GM13977 (cell line): ENCODE measurements around the gene ANKHD1.
"Not testable (repeated sequence)": the region's sequence is repeated elsewhere in the genome, so short reads cannot be mapped to it uniquely, and the experiment has no call there.

Source experiments
- DNase-seq: peaks from one replicate; pipeline ENCODE4 v3.0.0; 2012; ENCODE audit warnings: low spot score
- CTCF ChIP-seq: IDR thresholded peaks from 2 replicates; pipeline ENCODE4 v1.5.1; 2012; ENCODE audit warnings: mild to moderate bottlenecking, control low read depth; ENCODE audit not compliant: insufficient read depth; ENCODE audit errors: extremely low read depth, missing control alignments
- in situ Hi-C: fragments of 300-500 bp; cut with MboI; formaldehyde crosslinking; loops from one replicate; pipeline ENCODE4 v1.12.0; 2022; ENCODE audit warnings: low sequenced_read_pairs, low pct_unique_long_range_greater_than_20kb, mixed read lengths, inconsistent platforms; ENCODE audit not compliant: unreplicated experiment

The ANKHD1 gene

GRCh38 chr5:140466981-140467742 is 65.5 kb downstream of the ANKHD1 start:
- TF ChIP-seq CTCF: no peak
- DNase-seq: no peak
- in situ Hi-C loops: no loop called here

GRCh38 chr5:140468188-140468587 is 66.6 kb downstream of the ANKHD1 start:
- in situ Hi-C loops: no loop called here
- DNase-seq: no peak
- no peak for TF ChIP-seq CTCF

GRCh38 chr5:140469259-140469658 is 67.6 kb downstream of the ANKHD1 start:
- DNase-seq: no peak
- no peak for TF ChIP-seq CTCF
- in situ Hi-C loops: no loop called here

- in situ Hi-C loops: no loop called here
- DNase-seq: no peak
- no peak for TF ChIP-seq CTCF
Measured at GRCh38 chr5:140480310-140481014, 78.8 kb downstream of the ANKHD1 start.

GRCh38 chr5:140481758-140482157 is 80.1 kb downstream of the ANKHD1 start:
- no peak for TF ChIP-seq CTCF
- no peak for DNase-seq
- in situ Hi-C loops: no loop called here

GRCh38 chr5:140483055-140483454 is 81.4 kb downstream of the ANKHD1 start:
- no peak for DNase-seq
- TF ChIP-seq CTCF: no peak
- in situ Hi-C loops: no loop called here

GRCh38 chr5:140488141-140488540 is 86.5 kb downstream of the ANKHD1 start:
- in situ Hi-C loops, DNase-seq: not testable (repeated sequence)
